ENCODE results near the gene MPDU1. TPM values are rescaled to one million over a fixed set of nuclear protein-coding genes. Genes with fewer than 3 reads are reported as not detected.

The MPDU1 gene
- total and polyA plus RNA-seq, 4 donors: 42.3 to 99.5 (median 84.8) TPM

GRCh38 chr17:7606280-7606679 lies 22.6 kb downstream of the MPDU1 start:
- TF ChIP-seq CTCF (IDR thresholded peaks at IDR 0.05; ENCODE audit: control extremely low read depth, extremely low read depth): no peak
- no peak overlapping the region for H3K9ac ChIP-seq (ENCODE audit: insufficient read depth in 1 of 2, low read length in 2 of 2)
- 96% methylated on average over 4 of the region's 4 CpGs for whole genome bisulfite sequencing, 2 donors
- peaks cover 0 to 9% (median 0%) of the 10 kb centered on the region in 5 donors for H3K4me1 ChIP-seq (ENCODE audit: control insufficient read depth in 5 of 5, insufficient read depth in 5 of 5, low read length in 5 of 5)
- H3K9me3 ChIP-seq (ENCODE audit: control insufficient read depth in 4 of 4, insufficient read depth in 3 of 4, low read length in 3 of 4): no peaks in the 10 kb centered on the region
- H3K4me3 ChIP-seq: no peak overlapping the region
- peak overlapping the region in 1 of 2 donors; percentile 91 for H3K27ac ChIP-seq (ENCODE audit: low read depth in 1 of 2, low read length in 1 of 2)
- DNase-seq: no peak
- ATAC-seq (ENCODE audit: insufficient read depth, low FRiP score): no peak
- H3K27me3 ChIP-seq (ENCODE audit: control insufficient read depth in 3 of 3, insufficient read depth in 3 of 3, low read length in 2 of 3): no peaks in the 10 kb centered on the region
- H3K36me3 ChIP-seq (ENCODE audit: control insufficient read depth in 4 of 4, insufficient read depth in 4 of 4, low read length in 4 of 4): peaks cover 11 to 34% (median 25%) of the 10 kb centered on the region in 4 donors

GRCh38 chr17:7610641-7611040 lies 27.0 kb downstream of the MPDU1 start:
- DNase-seq: no peak
- peaks cover 0 to 20% (median 5%) of the 10 kb centered on the region in 4 donors for H3K36me3 ChIP-seq (ENCODE audit: control insufficient read depth in 4 of 4, insufficient read depth in 4 of 4, low read length in 4 of 4)
- no peak for TF ChIP-seq CTCF (IDR thresholded peaks at IDR 0.05; ENCODE audit: control extremely low read depth, extremely low read depth)
- peak overlapping the region in 1 of 2 donors; percentile 28 for H3K9ac ChIP-seq (ENCODE audit: insufficient read depth in 1 of 2, low read length in 2 of 2)
- WGBS, 2 donors: 93 to 100% methylated on average over 2 of the region's 2 CpGs
- H3K27me3 ChIP-seq (ENCODE audit: control insufficient read depth in 3 of 3, insufficient read depth in 3 of 3, low read length in 2 of 3): no peaks in the 10 kb centered on the region
- no peaks in the 10 kb centered on the region for H3K9me3 ChIP-seq (ENCODE audit: control insufficient read depth in 4 of 4, insufficient read depth in 3 of 4, low read length in 3 of 4)
- no peak for ATAC-seq (ENCODE audit: insufficient read depth, low FRiP score)
- no peak overlapping the region for H3K4me3 ChIP-seq
- peak overlapping the region in 1 of 2 donors; percentile 12 for H3K27ac ChIP-seq (ENCODE audit: low read depth in 1 of 2, low read length in 1 of 2)
- H3K4me1 ChIP-seq (ENCODE audit: control insufficient read depth in 5 of 5, insufficient read depth in 5 of 5, low read length in 5 of 5): peaks cover 6 to 23% (median 19%) of the 10 kb centered on the region in 5 donors

- no peak for TF ChIP-seq CTCF (IDR thresholded peaks at IDR 0.05; ENCODE audit: control extremely low read depth, extremely low read depth)
- no peaks in the 10 kb centered on the region for H3K9me3 ChIP-seq (ENCODE audit: control insufficient read depth in 4 of 4, insufficient read depth in 3 of 4, low read length in 3 of 4)
- peak overlapping the region in 1 of 2 donors; percentile 42 for H3K9ac ChIP-seq (ENCODE audit: insufficient read depth in 1 of 2, low read length in 2 of 2)
- 54 to 62% methylated on average over 3 of the region's 3 CpGs for WGBS, 2 donors
- no peak overlapping the region for H3K4me3 ChIP-seq
- DNase-seq (no peak), ATAC-seq (ENCODE audit: insufficient read depth, low FRiP score) (no peak)
- H3K4me1 ChIP-seq (ENCODE audit: control insufficient read depth in 5 of 5, insufficient read depth in 5 of 5, low read length in 5 of 5): peaks cover 5 to 23% (median 17%) of the 10 kb centered on the region in 5 donors
- peaks cover 0 to 16% (median 1%) of the 10 kb centered on the region in 4 donors for H3K36me3 ChIP-seq (ENCODE audit: control insufficient read depth in 4 of 4, insufficient read depth in 4 of 4, low read length in 4 of 4)
- no peak overlapping the region for H3K27ac ChIP-seq (ENCODE audit: low read depth in 1 of 2, low read length in 1 of 2)
- no peaks in the 10 kb centered on the region for H3K27me3 ChIP-seq (ENCODE audit: control insufficient read depth in 3 of 3, insufficient read depth in 3 of 3, low read length in 2 of 3)
These were observed 28.1 kb downstream of the MPDU1 start for GRCh38 chr17:7611635-7612293.

Measured in lung (tissue), 12 donors.